NCI-H774 (cell line): ENCODE data around the gene BRIP1.
A peak's percentile ranks its signal among the peaks of the same experiment; 100 is the strongest.
"Not testable (repeated sequence)": the region's sequence is repeated elsewhere in the genome, so short reads cannot be mapped to it uniquely, and the experiment has no call there.

Source experiments
- DNase-seq: peaks from one replicate; lab custom pipeline; 2025; lab: John Stamatoyannopoulos, UW

BRIP1 gene

GRCh38 chr17:61827649-61828395 is 35.5 kb downstream of the BRIP1 start:
- DNase-seq = no peak

- not testable (repeated sequence) for DNase-seq
Measured at GRCh38 chr17:61826866-61827265, 36.5 kb downstream of the BRIP1 start.

GRCh38 chr17:61826198-61826597 is 37.1 kb downstream of the BRIP1 start:
- DNase-seq = not testable (repeated sequence)

GRCh38 chr17:61825448-61826137 is 37.7 kb downstream of the BRIP1 start:
- DNase-seq = no peak

- no peak for DNase-seq
Measured at GRCh38 chr17:61822326-61823285, 40.7 kb downstream of the BRIP1 start.

GRCh38 chr17:61821655-61822054 is 41.7 kb downstream of the BRIP1 start:
- no peak for DNase-seq

- DNase-seq = not testable (repeated sequence)
Measured at GRCh38 chr17:61819265-61819664, 44.1 kb downstream of the BRIP1 start.

- DNase-seq = no peak
Measured at GRCh38 chr17:61818225-61818624, 45.1 kb downstream of the BRIP1 start.

- DNase-seq = no peak
Measured at GRCh38 chr17:61817452-61817851, 45.9 kb downstream of the BRIP1 start.

- DNase-seq = no peak
Measured at GRCh38 chr17:61816538-61816937, 46.8 kb downstream of the BRIP1 start.

GRCh38 chr17:61815863-61816503 is 47.3 kb downstream of the BRIP1 start:
- peak; percentile 70 for DNase-seq

- no peak for DNase-seq
Measured at GRCh38 chr17:61814485-61814884, 48.8 kb downstream of the BRIP1 start.

- no peak for DNase-seq
Measured at GRCh38 chr17:61813211-61813610, 50.1 kb downstream of the BRIP1 start.

- no peak for DNase-seq
Measured at GRCh38 chr17:61812747-61813146, 50.6 kb downstream of the BRIP1 start.

GRCh38 chr17:61809816-61810392 is 53.4 kb downstream of the BRIP1 start:
- no peak for DNase-seq

- DNase-seq = no peak
Measured at GRCh38 chr17:61808442-61808841, 54.9 kb downstream of the BRIP1 start.

- no peak for DNase-seq
Measured at GRCh38 chr17:61806936-61807335, 56.4 kb downstream of the BRIP1 start.

- DNase-seq = peak; percentile 69
Measured at GRCh38 chr17:61806081-61806828, 57.1 kb downstream of the BRIP1 start.

- DNase-seq = no peak
Measured at GRCh38 chr17:61805399-61805798, 57.9 kb downstream of the BRIP1 start.

GRCh38 chr17:61803796-61804195 is 59.5 kb downstream of the BRIP1 start:
- no peak for DNase-seq

- DNase-seq = no peak
Measured at GRCh38 chr17:61803216-61803615, 60.1 kb downstream of the BRIP1 start.
